HG03565 (cell line): Measurements from ENCODE around the gene ZNF132.

Source experiments
- ATAC-seq: cut with Tn5 transposase; IDR thresholded peaks from one replicate; pipeline ENCODE4 v1.9.1; 2021; ENCODE audit warnings: mild to moderate bottlenecking, moderate library complexity; ENCODE audit not compliant: unreplicated experiment

ZNF132 gene

DNA sequence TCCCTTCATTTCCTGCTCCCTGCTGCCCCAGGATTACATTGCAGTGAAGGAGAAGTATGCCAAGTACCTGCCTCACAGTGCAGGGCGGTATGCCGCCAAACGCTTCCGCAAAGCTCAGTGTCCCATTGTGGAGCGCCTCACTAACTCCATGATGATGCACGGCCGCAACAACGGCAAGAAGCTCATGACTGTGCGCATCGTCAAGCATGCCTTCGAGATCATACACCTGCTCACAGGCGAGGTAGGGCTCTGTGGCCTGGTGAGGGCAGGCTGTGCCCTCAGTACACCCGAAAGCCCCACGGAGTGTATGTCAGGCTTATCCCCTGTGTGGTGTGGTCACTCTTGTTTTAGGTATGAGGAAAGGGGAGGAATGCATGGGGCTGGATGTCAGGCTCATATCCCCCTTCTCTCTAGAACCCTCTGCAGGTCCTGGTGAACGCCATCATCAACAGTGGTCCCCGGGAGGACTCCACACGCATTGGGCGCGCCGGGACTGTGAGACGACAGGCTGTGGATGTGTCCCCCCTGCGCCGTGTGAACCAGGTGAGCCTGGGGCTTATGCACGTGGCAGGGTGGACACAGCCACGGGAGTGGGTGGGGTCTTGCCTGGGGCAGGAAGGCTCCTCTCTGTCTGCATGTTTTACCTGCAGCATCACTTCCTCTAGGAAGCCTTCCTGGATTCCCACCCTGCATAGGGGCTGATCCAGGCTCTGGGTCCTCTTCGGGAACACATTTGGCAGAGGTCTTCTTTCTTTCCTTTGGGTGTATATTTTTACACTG lies 46.8 kb downstream of the ZNF132 start:
- no peak for ATAC-seq

GRCh38 chr19:58388175-58388526 lies 51.8 kb downstream of the ZNF132 start:
- ATAC-seq, result no peak

DNA sequence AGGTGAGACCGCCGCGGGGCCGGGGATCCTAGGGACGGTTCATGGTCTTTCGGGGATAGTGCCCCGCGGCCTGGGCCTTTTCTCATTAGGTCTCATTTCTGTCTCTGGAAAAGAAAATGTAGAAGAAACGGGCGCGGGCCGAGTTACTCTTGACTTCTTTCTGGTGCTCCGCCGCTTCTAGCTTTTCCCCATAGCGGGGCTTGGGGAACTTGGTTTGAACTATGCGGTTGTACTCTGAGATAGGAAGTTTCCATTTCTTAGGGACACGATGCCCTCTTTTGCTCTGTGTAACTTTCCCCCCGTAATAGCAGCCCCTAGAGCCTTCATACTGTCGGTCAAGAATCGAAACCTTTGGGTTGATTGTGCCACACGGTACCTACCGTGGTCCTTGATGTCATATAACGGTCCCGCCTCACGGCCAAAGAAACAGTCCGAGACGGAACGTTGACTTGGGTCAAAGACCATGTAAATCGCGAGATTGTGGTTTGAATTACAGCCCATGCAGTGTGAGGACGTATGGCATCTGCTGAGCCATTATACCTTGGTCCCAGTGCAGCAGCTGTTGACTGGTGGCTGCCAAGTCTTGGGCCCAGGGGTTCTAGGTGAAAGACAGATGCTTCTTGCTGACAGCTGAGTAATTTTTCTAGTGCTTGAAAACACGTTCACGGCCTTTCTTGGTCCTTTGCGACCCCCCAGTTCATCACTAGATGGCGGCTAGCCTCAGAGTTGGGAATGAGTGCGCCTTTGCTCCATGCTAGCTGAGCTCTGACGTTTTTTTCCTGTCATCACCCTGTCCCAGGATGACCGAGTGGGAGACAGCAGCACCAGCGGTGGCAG lies 52.4 kb downstream of the ZNF132 start:
- no peak for ATAC-seq

GRCh38 chr19:58386576-58387337 lies 53.2 kb downstream of the ZNF132 start, which contains the start of gene RPS5:
TSS of gene RPS5 (plus strand) at chr19:58387269. CDS start at chr19:58388138, 869 bp downstream.
- ATAC-seq, result peak; percentile 76

DNA sequence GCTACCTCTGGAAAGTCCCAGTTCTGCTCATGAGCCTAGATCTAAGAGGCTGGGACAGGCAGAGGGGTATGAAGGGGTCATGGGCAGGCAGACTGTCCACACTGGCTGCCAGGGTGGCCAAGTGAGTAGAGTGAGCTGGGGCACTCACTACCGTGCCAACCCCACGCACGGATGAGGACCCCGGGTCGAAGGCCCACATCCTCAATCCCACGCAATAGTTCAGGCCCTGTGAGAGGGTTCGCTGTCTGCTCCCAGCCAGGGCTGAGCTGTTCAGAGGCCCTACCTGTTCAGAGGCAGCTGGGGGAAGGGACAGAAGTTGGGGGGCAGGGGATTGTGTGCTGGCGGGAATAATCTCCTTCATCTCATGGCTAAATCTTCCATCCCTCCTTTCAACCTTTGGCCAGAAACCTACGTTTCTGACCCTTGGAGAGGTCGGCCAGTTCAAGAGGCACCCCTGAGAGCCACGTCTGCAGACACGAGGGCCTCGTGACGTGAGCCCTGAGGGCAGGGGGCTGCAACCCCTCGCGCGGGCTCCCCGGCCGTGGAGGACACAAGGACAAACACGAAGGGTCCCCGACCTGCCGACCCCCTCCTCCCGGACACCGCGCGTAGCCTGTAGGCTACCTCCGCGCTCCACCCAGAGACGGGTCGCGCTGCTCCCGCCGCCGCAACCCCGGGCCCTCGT lies 53.9 kb downstream of the ZNF132 start:
- ATAC-seq, result no peak

DNA sequence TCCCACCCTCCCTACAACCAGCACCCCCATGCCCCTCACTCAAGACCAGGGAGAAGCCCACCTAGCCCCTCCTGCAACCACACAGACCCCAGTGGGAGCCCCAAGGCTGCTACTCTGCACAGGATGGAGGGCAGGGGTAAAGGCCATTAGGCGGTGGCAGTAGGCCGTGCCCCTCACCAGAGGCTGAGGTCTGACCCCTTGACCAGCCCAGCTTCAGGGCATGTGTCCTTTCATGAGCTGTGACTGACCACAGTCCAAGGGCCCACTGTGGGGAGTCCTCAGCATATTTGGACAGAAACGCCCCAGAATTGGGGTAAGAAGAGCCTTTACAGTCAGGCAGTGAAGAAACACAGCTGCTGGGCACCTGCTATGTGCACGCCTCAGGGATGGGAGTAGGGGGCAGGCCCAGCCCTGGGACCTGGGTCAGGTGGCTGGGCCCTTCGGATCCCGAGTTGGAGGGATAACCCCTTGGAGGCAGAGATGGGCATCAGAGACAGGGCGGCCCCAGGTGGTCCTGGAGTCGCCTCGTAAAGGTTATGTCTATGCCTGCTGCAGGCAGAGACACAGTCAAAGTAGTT lies 54.6 kb downstream of the ZNF132 start:
- ATAC-seq, result no peak

- ATAC-seq, result no peak
These were observed 56.9 kb downstream of the ZNF132 start for GRCh38 chr19:58382997-58383603.
